Gastrocnemius medialis (tissue), 4 donors: ENCODE data around the gene PRDM5. TPM values are rescaled to one million over a fixed set of nuclear protein-coding genes. Genes with fewer than 3 reads are reported as not detected.

ENCODE experiments used
- ATAC-seq, 2 donors: fragments of 150-250 bp; one replicate each; pipeline ENCODE4 v1.9.1; 2016
- DNase-seq, 2 donors: peaks; one replicate each; pipeline ENCODE4 v3.0.0-alpha.2; 2019
- H3K27ac ChIP-seq, 4 donors: fragments of 200-600 bp; sonication (generic); 1 replicate in 1 of 4; 2 replicates in 3 of 4; pipeline ENCODE4 v1.5.1; 2016 to 2018; ENCODE audit warnings: mild to moderate bottlenecking in 2 of 4, moderate library complexity in 1 of 4
- H3K27me3 ChIP-seq, 3 donors: fragments of 200-600 bp; sonication (generic) in 2 of 3; 1 replicate in 1 of 3; 2 replicates in 2 of 3; pipeline versions ENCODE4 v1.5.1 to v1.6.0; 2016 to 2019; ENCODE audit warnings: mild to moderate bottlenecking in 1 of 3, moderate library complexity in 1 of 3
- H3K36me3 ChIP-seq, 2 donors: fragments of 200-600 bp; sonication (generic) in 1 of 2; one replicate each; pipeline ENCODE4 v1.5.1; 2017 to 2018
- H3K4me1 ChIP-seq, 2 donors: fragments of 200-600 bp; sonication (generic) in 1 of 2; one replicate each; pipeline ENCODE4 v1.5.1; 2016 to 2017; ENCODE audit warnings: mild to moderate bottlenecking in 2 of 2
- H3K4me3 ChIP-seq, 4 donors: fragments of 200-600 bp; sonication (generic) in 3 of 4; 1 replicate in 1 of 4; 2 replicates in 3 of 4; pipeline ENCODE4 v1.5.1; 2016 to 2019; ENCODE audit warnings: mild to moderate bottlenecking in 2 of 4
- H3K9me3 ChIP-seq, 3 donors: fragments of 200-600 bp; sonication (generic) in 2 of 3; 1 replicate in 1 of 3; 2 replicates in 2 of 3; pipeline ENCODE4 v1.5.1; 2016 to 2019
- CTCF ChIP-seq, 5 experiments: fragments of 450-650 bp in 3 of 5; fragments of 200-600 bp in 2 of 5; sonication (generic) in 2 of 5; IDR thresholded peaks in 4 of 5; conservative IDR thresholded peaks in 1 of 5; 1 replicate in 4 of 5; 2 replicates in 1 of 5; pipeline ENCODE4 v1.5.1; 2016 to 2019; ENCODE audit warnings: antibody characterized with exemption in 5 of 5, mild to moderate bottlenecking in 3 of 5, moderate library complexity in 3 of 5
- POLR2A ChIP-seq, 2 donors: fragments of 450-650 bp; IDR thresholded peaks; one replicate each; pipeline ENCODE4 v1.6.1; 2017; ENCODE audit warnings: antibody characterized with exemption in 2 of 2, mild to moderate bottlenecking in 2 of 2, moderate library complexity in 2 of 2
- in situ Hi-C, 4 donors: fragments of 200-750 bp; cut with MboI; loops; one replicate each; pipeline versions ENCODE4 v1.15.0 to v1.8.0; 2017; ENCODE audit warnings: low sequenced_read_pairs in 4 of 4
- intact Hi-C: fragments of 100-400 bp; cut with DNase I; formaldehyde crosslinking; loops from one replicate; pipeline ENCODE4 v1.15.1; 2023; ENCODE audit warnings: low total_unique reads
- total RNA-seq, 4 donors: library from RNA; depleted of rRNA; stranded (reverse); fragments of >200 nt; gene quantifications; one replicate each; pipeline versions ENCODE4 v1.1.0 to v1.2.3, GENCODE V29; 2016

PRDM5 gene
- total RNA-seq, 4 donors from 2014 or later = 1.3 to 2.3 (median 1.6) TPM

- H3K4me3 ChIP-seq = no peak overlapping the region
- no peaks in the 10 kb centered on the region for H3K9me3 ChIP-seq
- H3K27me3 ChIP-seq = no peaks in the 10 kb centered on the region
- no peaks in the 10 kb centered on the region for H3K36me3 ChIP-seq
- no peak for TF ChIP-seq CTCF (IDR thresholded peaks at IDR 0.05 in 4 of 5, conservative IDR thresholded peaks at IDR 0.05 in 1 of 5)
- TF ChIP-seq POLR2A (IDR thresholded peaks at IDR 0.05) = no peak
- H3K27ac ChIP-seq = no peak overlapping the region
- intact Hi-C loops (no loop called here), in situ Hi-C loops (no loop called here)
- ATAC-seq (no peak), DNase-seq (no peak)
- no peaks in the 10 kb centered on the region for H3K4me1 ChIP-seq
These were observed 250.4 kb downstream of the PRDM5 start for GRCh38 chr4:120672076-120672475.

- no peaks in the 10 kb centered on the region for H3K27me3 ChIP-seq
- TF ChIP-seq CTCF (IDR thresholded peaks at IDR 0.05 in 4 of 5, conservative IDR thresholded peaks at IDR 0.05 in 1 of 5) (no peak), POLR2A (IDR thresholded peaks at IDR 0.05) (no peak)
- H3K36me3 ChIP-seq = no peaks in the 10 kb centered on the region
- H3K4me1 ChIP-seq = no peaks in the 10 kb centered on the region
- ATAC-seq (no peak), DNase-seq (no peak)
- no peaks in the 10 kb centered on the region for H3K9me3 ChIP-seq
- intact Hi-C loops (no loop called here), in situ Hi-C loops (no loop called here)
- no peak overlapping the region for H3K27ac ChIP-seq
- H3K4me3 ChIP-seq = no peak overlapping the region
These were observed 251.0 kb downstream of the PRDM5 start for GRCh38 chr4:120671538-120671937.

GRCh38 chr4:120667102-120667501 is 255.4 kb downstream of the PRDM5 start:
- in situ Hi-C loops (no loop called here), intact Hi-C loops (no loop called here)
- no peak for DNase-seq
- Histone ChIP-seq H3K27ac (no peak overlapping the region), H3K4me1 (no peaks in the 10 kb centered on the region), H3K36me3 (no peaks in the 10 kb centered on the region), H3K4me3 (no peak overlapping the region), H3K9me3 (no peaks in the 10 kb centered on the region), H3K27me3 (no peaks in the 10 kb centered on the region)
- ATAC-seq = no peak
- TF ChIP-seq POLR2A (IDR thresholded peaks at IDR 0.05) = no peak
- no peak for TF ChIP-seq CTCF (IDR thresholded peaks at IDR 0.05 in 4 of 5, conservative IDR thresholded peaks at IDR 0.05 in 1 of 5)

GRCh38 chr4:120664851-120665250 is 257.7 kb downstream of the PRDM5 start:
- Histone ChIP-seq H3K4me1 (no peaks in the 10 kb centered on the region), H3K27ac (no peak overlapping the region), H3K27me3 (no peaks in the 10 kb centered on the region), H3K9me3 (no peaks in the 10 kb centered on the region), H3K36me3 (no peaks in the 10 kb centered on the region), H3K4me3 (no peak overlapping the region)
- intact Hi-C loops (no loop called here), in situ Hi-C loops (no loop called here)
- ATAC-seq = no peak
- no peak for DNase-seq
- TF ChIP-seq CTCF (IDR thresholded peaks at IDR 0.05 in 4 of 5, conservative IDR thresholded peaks at IDR 0.05 in 1 of 5) = no peak
- TF ChIP-seq POLR2A (IDR thresholded peaks at IDR 0.05) = no peak

- intact Hi-C loops (no loop called here), in situ Hi-C loops (no loop called here)
- H3K9me3 ChIP-seq = no peaks in the 10 kb centered on the region
- no peaks in the 10 kb centered on the region for H3K4me1 ChIP-seq
- no peak overlapping the region for H3K27ac ChIP-seq
- TF ChIP-seq CTCF (IDR thresholded peaks at IDR 0.05 in 4 of 5, conservative IDR thresholded peaks at IDR 0.05 in 1 of 5) (no peak), POLR2A (IDR thresholded peaks at IDR 0.05) (no peak)
- H3K4me3 ChIP-seq = no peak overlapping the region
- no peak for DNase-seq
- H3K27me3 ChIP-seq = no peaks in the 10 kb centered on the region
- H3K36me3 ChIP-seq = no peaks in the 10 kb centered on the region
- no peak for ATAC-seq
These were observed 262.8 kb downstream of the PRDM5 start for GRCh38 chr4:120659616-120660170.
